WTC11 (cell line): ENCODE data around the gene BCAM. TPM values are rescaled to one million over a fixed set of nuclear protein-coding genes. Genes with fewer than 3 reads are reported as not detected.

ENCODE experiments used
- ATAC-seq: fragments of 200-7000 bp; cut with Tn5 transposase; 2 replicates; pipeline ENCODE4 v1.10.0; 2021; ENCODE audit warnings: mild to moderate bottlenecking, moderate library complexity
- CTCF ChIA-PET: fragments of 300-600 bp; sonication (Branson Sonifier 250); formaldehyde crosslinking; loops from one replicate; lab custom pipeline; 2021; ENCODE audit warnings: antibody characterized with exemption; lab: Charles Lee
- POLR2A ChIA-PET: fragments of 350-600 bp; sonication (Branson Sonifier 250); formaldehyde crosslinking; loops from one replicate; lab custom pipeline; 2021; ENCODE audit warnings: antibody characterized with exemption; lab: Charles Lee
- DNase-seq: peaks from one replicate; pipeline ENCODE4 v3.0.0; 2021; ENCODE audit warnings: low spot score
- H3K27ac Mint-ChIP-seq: 2 replicates; pipeline ENCODE4 v1.8.0; 2021; ENCODE audit warnings: mixed read lengths
- H3K27me3 Mint-ChIP-seq: 2 replicates; pipeline ENCODE4 v1.8.0; 2021; ENCODE audit warnings: low read depth, mild to moderate bottlenecking, moderate library complexity, mixed read lengths
- H3K36me3 Mint-ChIP-seq: 2 replicates; pipeline ENCODE4 v1.8.0; 2021; ENCODE audit warnings: mixed read lengths
- H3K4me1 Mint-ChIP-seq: 2 replicates; pipeline ENCODE4 v1.8.0; 2022; ENCODE audit warnings: mixed read lengths
- H3K4me3 Mint-ChIP-seq: 2 replicates; pipeline ENCODE4 v1.8.0; 2021; ENCODE audit warnings: mild to moderate bottlenecking, moderate library complexity, mixed read lengths
- H3K9me3 Mint-ChIP-seq: 2 replicates; pipeline ENCODE4 v1.8.0; 2021; ENCODE audit warnings: mixed read lengths
- CDX4 ChIP-seq: fragments of 250-450 bp; sonication (Bioruptor Pico); IDR thresholded peaks from 2 replicates; pipeline ENCODE4 v1.9.0; 2021; ENCODE audit warnings: moderate library complexity, mild to moderate bottlenecking, inconsistent platforms, borderline replicate concordance
- FOXJ3 ChIP-seq: sonication (generic); formaldehyde crosslinking; IDR thresholded peaks from 2 replicates; pipeline ENCODE4 v1.9.0; 2021; ENCODE audit warnings: missing genetic modification reagents, mild to moderate bottlenecking, borderline replicate concordance
- FOXK1 ChIP-seq: sonication (generic); formaldehyde crosslinking; IDR thresholded peaks from 2 replicates; pipeline ENCODE4 v1.8.0; 2022; ENCODE audit warnings: mild to moderate bottlenecking, moderate library complexity, missing genetic modification reagents
- GTF2I ChIP-seq: fragments of 250-450 bp; sonication (Bioruptor Pico); conservative IDR thresholded peaks from 2 replicates; pipeline ENCODE4 v1.4.0; 2021; ENCODE audit warnings: mild to moderate bottlenecking
- HMGA2 ChIP-seq: fragments of 250-450 bp; sonication (Bioruptor Pico); IDR thresholded peaks from 2 replicates; pipeline ENCODE4 v1.4.0; 2021; ENCODE audit warnings: mild to moderate bottlenecking, moderate library complexity
- IRF2 ChIP-seq: sonication (generic); formaldehyde crosslinking; IDR thresholded peaks from 2 replicates; pipeline ENCODE4 v1.8.0; 2022; ENCODE audit warnings: low read depth, missing genetic modification reagents, borderline replicate concordance
- KAT7 ChIP-seq: sonication (generic); formaldehyde crosslinking; IDR thresholded peaks from 2 replicates; pipeline ENCODE4 v1.8.1; 2023; ENCODE audit warnings: missing genetic modification reagents, mild to moderate bottlenecking, borderline replicate concordance
- MYBL2 ChIP-seq: sonication (generic); formaldehyde crosslinking; IDR thresholded peaks from 2 replicates; pipeline ENCODE4 v1.8.1; 2023; ENCODE audit warnings: mild to moderate bottlenecking, moderate library complexity, missing genetic modification reagents
- NFYB ChIP-seq: sonication (generic); formaldehyde crosslinking; conservative IDR thresholded peaks from 2 replicates; pipeline ENCODE4 v1.8.0; 2022; ENCODE audit warnings: low read depth, missing genetic modification reagents
- NR1H2 ChIP-seq: sonication (generic); formaldehyde crosslinking; IDR thresholded peaks from 2 replicates; pipeline ENCODE4 v1.9.0; 2021; ENCODE audit warnings: mild to moderate bottlenecking, moderate library complexity, missing genetic modification reagents
- SMAD4 ChIP-seq: sonication (generic); formaldehyde crosslinking; IDR thresholded peaks from 2 replicates; pipeline ENCODE4 v1.8.0; 2022; ENCODE audit warnings: mild to moderate bottlenecking, missing genetic modification reagents
- SOX15 ChIP-seq: fragments of 250-450 bp; sonication (Bioruptor Pico); IDR thresholded peaks from 2 replicates; pipeline ENCODE4 v1.9.0; 2021; ENCODE audit warnings: mild to moderate bottlenecking
- TCF7 ChIP-seq: sonication (generic); formaldehyde crosslinking; IDR thresholded peaks from 2 replicates; pipeline ENCODE4 v1.8.0; 2022; ENCODE audit warnings: mild to moderate bottlenecking, low read depth, missing genetic modification reagents, moderate library complexity
- TP53 ChIP-seq: sonication (generic); formaldehyde crosslinking; IDR thresholded peaks from 2 replicates; pipeline ENCODE4 v1.8.1; 2023; ENCODE audit warnings: mild to moderate bottlenecking, missing genetic modification reagents
- ZMAT4 ChIP-seq: fragments of 250-450 bp; sonication (Bioruptor Pico); IDR thresholded peaks from 2 replicates; pipeline ENCODE4 v1.9.0; 2021; ENCODE audit warnings: mild to moderate bottlenecking
- ZNF121 ChIP-seq: sonication (generic); formaldehyde crosslinking; IDR thresholded peaks from 2 replicates; pipeline ENCODE4 v1.8.0; 2023; ENCODE audit warnings: missing genetic modification reagents
- ZNF512 ChIP-seq: sonication (generic); formaldehyde crosslinking; IDR thresholded peaks from 2 replicates; pipeline ENCODE4 v1.8.1; 2022; ENCODE audit warnings: missing genetic modification reagents, borderline replicate concordance
- total RNA-seq: library from RNA; stranded (reverse); gene quantifications from 3 replicates; pipeline ENCODE4 v1.2.3, GENCODE V29; 2021
- TF ChIP-seq, protein P1 (sequence below): sonication (generic); formaldehyde crosslinking; IDR thresholded peaks from 2 replicates; pipeline ENCODE4 v1.8.0; 2022; ENCODE audit warnings: mild to moderate bottlenecking, missing genetic modification reagents
- TF ChIP-seq, protein P2 (sequence below): sonication (generic); formaldehyde crosslinking; IDR thresholded peaks from 2 replicates; pipeline ENCODE4 v1.8.1; 2023; ENCODE audit warnings: mild to moderate bottlenecking, missing genetic modification reagents, borderline replicate concordance
- TF ChIP-seq, protein P3 (sequence below): sonication (generic); formaldehyde crosslinking; IDR thresholded peaks from 2 replicates; pipeline ENCODE4 v1.8.1; 2023; ENCODE audit warnings: mild to moderate bottlenecking, missing genetic modification reagents, moderate library complexity
- TF ChIP-seq, protein P4 (sequence below): sonication (generic); formaldehyde crosslinking; IDR thresholded peaks from 2 replicates; pipeline ENCODE4 v1.8.1; 2023; ENCODE audit warnings: mild to moderate bottlenecking, moderate library complexity, missing genetic modification reagents

Gene BCAM
- total RNA-seq, 1 experiment from 2014 or later: 73.1 TPM

GRCh38 chr19:44792281-44792680 is 16.6 kb upstream of the BCAM start:
- peaks cover 37% of the 10 kb centered on the region for H3K36me3 Mint-ChIP-seq
- peaks cover 18% of the 10 kb centered on the region for H3K4me1 Mint-ChIP-seq
- H3K9me3 Mint-ChIP-seq: no peaks in the 10 kb centered on the region
- TF ChIP-seq, protein P1, sequence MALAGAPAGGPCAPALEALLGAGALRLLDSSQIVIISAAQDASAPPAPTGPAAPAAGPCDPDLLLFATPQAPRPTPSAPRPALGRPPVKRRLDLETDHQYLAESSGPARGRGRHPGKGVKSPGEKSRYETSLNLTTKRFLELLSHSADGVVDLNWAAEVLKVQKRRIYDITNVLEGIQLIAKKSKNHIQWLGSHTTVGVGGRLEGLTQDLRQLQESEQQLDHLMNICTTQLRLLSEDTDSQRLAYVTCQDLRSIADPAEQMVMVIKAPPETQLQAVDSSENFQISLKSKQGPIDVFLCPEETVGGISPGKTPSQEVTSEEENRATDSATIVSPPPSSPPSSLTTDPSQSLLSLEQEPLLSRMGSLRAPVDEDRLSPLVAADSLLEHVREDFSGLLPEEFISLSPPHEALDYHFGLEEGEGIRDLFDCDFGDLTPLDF (CRISPR knock-in tag): no peak
- TF ChIP-seq HMGA2 (no peak), FOXK1 (CRISPR knock-in tag) (no peak), SMAD4 (CRISPR knock-in tag) (no peak), TP53 (CRISPR knock-in tag) (no peak)
- TF ChIP-seq, protein P2, sequence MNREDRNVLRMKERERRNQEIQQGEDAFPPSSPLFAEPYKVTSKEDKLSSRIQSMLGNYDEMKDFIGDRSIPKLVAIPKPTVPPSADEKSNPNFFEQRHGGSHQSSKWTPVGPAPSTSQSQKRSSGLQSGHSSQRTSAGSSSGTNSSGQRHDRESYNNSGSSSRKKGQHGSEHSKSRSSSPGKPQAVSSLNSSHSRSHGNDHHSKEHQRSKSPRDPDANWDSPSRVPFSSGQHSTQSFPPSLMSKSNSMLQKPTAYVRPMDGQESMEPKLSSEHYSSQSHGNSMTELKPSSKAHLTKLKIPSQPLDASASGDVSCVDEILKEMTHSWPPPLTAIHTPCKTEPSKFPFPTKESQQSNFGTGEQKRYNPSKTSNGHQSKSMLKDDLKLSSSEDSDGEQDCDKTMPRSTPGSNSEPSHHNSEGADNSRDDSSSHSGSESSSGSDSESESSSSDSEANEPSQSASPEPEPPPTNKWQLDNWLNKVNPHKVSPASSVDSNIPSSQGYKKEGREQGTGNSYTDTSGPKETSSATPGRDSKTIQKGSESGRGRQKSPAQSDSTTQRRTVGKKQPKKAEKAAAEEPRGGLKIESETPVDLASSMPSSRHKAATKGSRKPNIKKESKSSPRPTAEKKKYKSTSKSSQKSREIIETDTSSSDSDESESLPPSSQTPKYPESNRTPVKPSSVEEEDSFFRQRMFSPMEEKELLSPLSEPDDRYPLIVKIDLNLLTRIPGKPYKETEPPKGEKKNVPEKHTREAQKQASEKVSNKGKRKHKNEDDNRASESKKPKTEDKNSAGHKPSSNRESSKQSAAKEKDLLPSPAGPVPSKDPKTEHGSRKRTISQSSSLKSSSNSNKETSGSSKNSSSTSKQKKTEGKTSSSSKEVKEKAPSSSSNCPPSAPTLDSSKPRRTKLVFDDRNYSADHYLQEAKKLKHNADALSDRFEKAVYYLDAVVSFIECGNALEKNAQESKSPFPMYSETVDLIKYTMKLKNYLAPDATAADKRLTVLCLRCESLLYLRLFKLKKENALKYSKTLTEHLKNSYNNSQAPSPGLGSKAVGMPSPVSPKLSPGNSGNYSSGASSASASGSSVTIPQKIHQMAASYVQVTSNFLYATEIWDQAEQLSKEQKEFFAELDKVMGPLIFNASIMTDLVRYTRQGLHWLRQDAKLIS (CRISPR knock-in tag): no peak
- TF ChIP-seq, protein P3, sequence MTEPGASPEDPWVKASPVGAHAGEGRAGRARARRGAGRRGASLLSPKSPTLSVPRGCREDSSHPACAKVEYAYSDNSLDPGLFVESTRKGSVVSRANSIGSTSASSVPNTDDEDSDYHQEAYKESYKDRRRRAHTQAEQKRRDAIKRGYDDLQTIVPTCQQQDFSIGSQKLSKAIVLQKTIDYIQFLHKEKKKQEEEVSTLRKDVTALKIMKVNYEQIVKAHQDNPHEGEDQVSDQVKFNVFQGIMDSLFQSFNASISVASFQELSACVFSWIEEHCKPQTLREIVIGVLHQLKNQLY (CRISPR knock-in tag): no peak
- H3K27me3 Mint-ChIP-seq: no peaks in the 10 kb centered on the region
- ATAC-seq (no peak), DNase-seq (no peak)
- no peak overlapping the region for H3K27ac Mint-ChIP-seq
- POLR2A ChIA-PET: no interaction called here
- CTCF ChIA-PET: interaction anchor here (1.4 to 3.8 kb wide), 3 partner anchors 8 to 52 kb away, joined by 5 to 19 read pairs (median 9); no protein-coding TSS in a partner anchor
- no peak overlapping the region for H3K4me3 Mint-ChIP-seq

- H3K9me3 Mint-ChIP-seq: no peaks in the 10 kb centered on the region
- DNase-seq (no peak), ATAC-seq (no peak)
- peaks cover 47% of the 10 kb centered on the region for H3K36me3 Mint-ChIP-seq
- H3K4me3 Mint-ChIP-seq: no peak overlapping the region
- POLR2A ChIA-PET: interaction anchor here (1.6 to 2.1 kb wide), 2 partner anchors 10 to 13 kb away, joined by 4 to 6 read pairs; no protein-coding TSS in a partner anchor
- CTCF ChIA-PET: interaction anchor here (1.7 to 3.8 kb wide), 2 partner anchors 11 to 24 kb away, joined by 4 to 19 read pairs; no protein-coding TSS in a partner anchor
- peaks cover 26% of the 10 kb centered on the region for H3K4me1 Mint-ChIP-seq
- TF ChIP-seq NR1H2 (CRISPR knock-in tag) (no peak), ZNF121 (CRISPR knock-in tag) (no peak), NFYB (CRISPR knock-in tag) (no peak), IRF2 (CRISPR knock-in tag) (no peak), CDX4 (no peak), GTF2I (CRISPR knock-in tag) (no peak), TCF7 (CRISPR knock-in tag) (no peak), SOX15 (CRISPR knock-in tag) (no peak), KAT7 (CRISPR knock-in tag) (no peak), MYBL2 (CRISPR knock-in tag) (no peak), ZMAT4 (CRISPR knock-in tag) (no peak), SMAD4 (CRISPR knock-in tag) (no peak), FOXJ3 (CRISPR knock-in tag) (no peak), ZNF512 (CRISPR knock-in tag) (no peak)
- TF ChIP-seq, protein P3 (CRISPR knock-in tag): no peak
- TF ChIP-seq, protein P4, sequence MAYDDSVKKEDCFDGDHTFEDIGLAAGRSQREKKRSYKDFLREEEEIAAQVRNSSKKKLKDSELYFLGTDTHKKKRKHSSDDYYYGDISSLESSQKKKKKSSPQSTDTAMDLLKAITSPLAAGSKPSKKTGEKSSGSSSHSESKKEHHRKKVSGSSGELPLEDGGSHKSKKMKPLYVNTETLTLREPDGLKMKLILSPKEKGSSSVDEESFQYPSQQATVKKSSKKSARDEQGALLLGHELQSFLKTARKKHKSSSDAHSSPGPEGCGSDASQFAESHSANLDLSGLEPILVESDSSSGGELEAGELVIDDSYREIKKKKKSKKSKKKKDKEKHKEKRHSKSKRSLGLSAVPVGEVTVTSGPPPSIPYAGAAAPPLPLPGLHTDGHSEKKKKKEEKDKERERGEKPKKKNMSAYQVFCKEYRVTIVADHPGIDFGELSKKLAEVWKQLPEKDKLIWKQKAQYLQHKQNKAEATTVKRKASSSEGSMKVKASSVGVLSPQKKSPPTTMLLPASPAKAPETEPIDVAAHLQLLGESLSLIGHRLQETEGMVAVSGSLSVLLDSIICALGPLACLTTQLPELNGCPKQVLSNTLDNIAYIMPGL: no peak
- TF ChIP-seq, protein P1 (CRISPR knock-in tag): no peak
- peaks cover 14% of the 10 kb centered on the region for H3K27me3 Mint-ChIP-seq
- no peak overlapping the region for H3K27ac Mint-ChIP-seq
Observed at GRCh38 chr19:44794610-44795009, 14.3 kb upstream of the BCAM start.
